Vagina (tissue), 2 donors: ENCODE measurements around the gene TMEM17. TPM values are rescaled to one million over a fixed set of nuclear protein-coding genes. Genes with fewer than 3 reads are reported as not detected.

Experiments
- DNase-seq, 2 donors: peaks; one replicate each; pipeline ENCODE4 v3.0.0-alpha.2; 2017; ENCODE audit errors: extremely low spot score in 2 of 2
- H3K27ac ChIP-seq: fragments of 200-600 bp; sonication (generic); one replicate; pipeline ENCODE4 v1.5.1; 2019
- H3K27me3 ChIP-seq: fragments of 200-600 bp; sonication (generic); one replicate; pipeline ENCODE4 v1.5.1; 2019
- H3K36me3 ChIP-seq, 2 donors: fragments of 200-600 bp; sonication (generic); one replicate each; pipeline ENCODE4 v1.5.1; 2017 to 2019
- H3K4me1 ChIP-seq: fragments of 200-600 bp; sonication (generic); one replicate; pipeline ENCODE4 v1.5.1; 2019
- H3K4me3 ChIP-seq, 2 donors: fragments of 200-600 bp; sonication (generic); 1 replicate in 1 of 2; 2 replicates in 1 of 2; pipeline ENCODE4 v1.5.1; 2016 to 2019
- H3K9me3 ChIP-seq: fragments of 200-600 bp; sonication (generic); one replicate; pipeline ENCODE4 v1.5.1; 2019
- CTCF ChIP-seq, 3 experiments: fragments of 450-650 bp in 2 of 3; fragments of 200-600 bp in 1 of 3; sonication (generic) in 1 of 3; IDR thresholded peaks; one replicate each; pipeline ENCODE4 v1.5.1; 2017 to 2019; ENCODE audit warnings: antibody characterized with exemption in 3 of 3, mild to moderate bottlenecking in 2 of 3, moderate library complexity in 2 of 3
- POLR2A ChIP-seq, 2 donors: fragments of 450-650 bp; IDR thresholded peaks; one replicate each; pipeline ENCODE4 v1.6.1; 2017; ENCODE audit warnings: antibody characterized with exemption in 2 of 2, mild to moderate bottlenecking in 2 of 2, moderate library complexity in 2 of 2
- POLR2AphosphoS5 ChIP-seq, 2 donors: sonication (generic); formaldehyde crosslinking; IDR thresholded peaks; one replicate each; pipeline ENCODE4 v1.9.0; 2017; ENCODE audit warnings: antibody characterized with exemption in 2 of 2, mild to moderate bottlenecking in 2 of 2, low read depth in 1 of 2; ENCODE audit not compliant: insufficient read depth in 1 of 2
- intact Hi-C: fragments of 100-400 bp; cut with DNase I; formaldehyde crosslinking; loops from one replicate; pipeline ENCODE4 v1.15.1; 2023
- total RNA-seq: library from RNA; depleted of rRNA; stranded (reverse); fragments of >200 nt; gene quantifications from one replicate; pipeline ENCODE4 v1.2.3, GENCODE V29; 2016

TMEM17 gene
- total RNA-seq, 1 donor from 2014 or later, result 0.98 TPM

- Histone ChIP-seq H3K9me3 (no peaks in the 10 kb centered on the region), H3K4me1 (peaks cover 8% of the 10 kb centered on the region), H3K27ac (no peak overlapping the region), H3K4me3 (no peak overlapping the region), H3K36me3 (no peaks in the 10 kb centered on the region), H3K27me3 (no peaks in the 10 kb centered on the region)
- intact Hi-C loops, result no loop called here
- no peak for DNase-seq
- TF ChIP-seq CTCF (IDR thresholded peaks at IDR 0.05), result no peak
- no peak for TF ChIP-seq POLR2A (IDR thresholded peaks at IDR 0.05)
- no peak for TF ChIP-seq POLR2AphosphoS5 (IDR thresholded peaks at IDR 0.05; ENCODE audit: insufficient read depth in 1 of 2, low read depth in 1 of 2)
Measured at GRCh38 chr2:62501069-62501468, 4.9 kb downstream of the TMEM17 start.

- intact Hi-C loops, result no loop called here
- Histone ChIP-seq H3K4me3 (no peak overlapping the region), H3K27ac (no peak overlapping the region), H3K27me3 (no peaks in the 10 kb centered on the region), H3K9me3 (no peaks in the 10 kb centered on the region), H3K36me3 (no peaks in the 10 kb centered on the region), H3K4me1 (no peaks in the 10 kb centered on the region)
- no peak for DNase-seq
- TF ChIP-seq CTCF (IDR thresholded peaks at IDR 0.05), result no peak
Measured at GRCh38 chr2:62499430-62500060, 6.5 kb downstream of the TMEM17 start.

- no peaks in the 10 kb centered on the region for H3K36me3 ChIP-seq
- no peaks in the 10 kb centered on the region for H3K4me1 ChIP-seq
- no peak overlapping the region for H3K4me3 ChIP-seq
- intact Hi-C loops, result no loop called here
- no peak for DNase-seq
- H3K9me3 ChIP-seq, result no peaks in the 10 kb centered on the region
- H3K27ac ChIP-seq, result no peak overlapping the region
- no peak for TF ChIP-seq POLR2A (IDR thresholded peaks at IDR 0.05)
- TF ChIP-seq CTCF (IDR thresholded peaks at IDR 0.05), result no peak
- no peak for TF ChIP-seq POLR2AphosphoS5 (IDR thresholded peaks at IDR 0.05; ENCODE audit: insufficient read depth in 1 of 2, low read depth in 1 of 2)
- H3K27me3 ChIP-seq, result no peaks in the 10 kb centered on the region
Measured at GRCh38 chr2:62498739-62499138, 7.3 kb downstream of the TMEM17 start.

- TF ChIP-seq CTCF (IDR thresholded peaks at IDR 0.05) (no peak), POLR2AphosphoS5 (IDR thresholded peaks at IDR 0.05; ENCODE audit: insufficient read depth in 1 of 2, low read depth in 1 of 2) (no peak), POLR2A (IDR thresholded peaks at IDR 0.05) (no peak)
Measured at GRCh38 chr2:62495761-62496160, 10.2 kb downstream of the TMEM17 start.

GRCh38 chr2:62492048-62492447 is 13.9 kb downstream of the TMEM17 start:
- no peak for DNase-seq
- Histone ChIP-seq H3K27ac (no peak overlapping the region), H3K36me3 (no peaks in the 10 kb centered on the region), H3K9me3 (no peaks in the 10 kb centered on the region), H3K4me3 (no peak overlapping the region), H3K27me3 (no peaks in the 10 kb centered on the region), H3K4me1 (peaks cover 25% of the 10 kb centered on the region)
- intact Hi-C loops, result no loop called here
- TF ChIP-seq POLR2A (IDR thresholded peaks at IDR 0.05) (no peak), POLR2AphosphoS5 (IDR thresholded peaks at IDR 0.05; ENCODE audit: insufficient read depth in 1 of 2, low read depth in 1 of 2) (no peak), CTCF (IDR thresholded peaks at IDR 0.05) (no peak)

More at GRCh38 chr2:62495761-62496160, 10.2 kb downstream of the TMEM17 start:
- no peaks in the 10 kb centered on the region for H3K9me3 ChIP-seq
- H3K27ac ChIP-seq, result no peak overlapping the region
- H3K27me3 ChIP-seq, result no peaks in the 10 kb centered on the region
- H3K4me1 ChIP-seq, result no peaks in the 10 kb centered on the region
- H3K4me3 ChIP-seq, result no peak overlapping the region
- H3K36me3 ChIP-seq, result no peaks in the 10 kb centered on the region
- intact Hi-C loops, result no loop called here
- no peak for DNase-seq
